ENCODE data around the gene C11orf42.

- TF ChIP-seq EZH2 (IDR thresholded peaks at IDR 0.05; ENCODE audit: low read length, unreplicated experiment) (no peak), CTCF (conservative IDR thresholded peaks at IDR 0.05; ENCODE audit: low read depth, low read length) (no peak)
Observed at GRCh38 chr11:6260207-6260726, 54.9 kb downstream of the C11orf42 start.

All from PC-3 (cell line).